ENCODE results near the gene CBFA2T3.

DNA sequence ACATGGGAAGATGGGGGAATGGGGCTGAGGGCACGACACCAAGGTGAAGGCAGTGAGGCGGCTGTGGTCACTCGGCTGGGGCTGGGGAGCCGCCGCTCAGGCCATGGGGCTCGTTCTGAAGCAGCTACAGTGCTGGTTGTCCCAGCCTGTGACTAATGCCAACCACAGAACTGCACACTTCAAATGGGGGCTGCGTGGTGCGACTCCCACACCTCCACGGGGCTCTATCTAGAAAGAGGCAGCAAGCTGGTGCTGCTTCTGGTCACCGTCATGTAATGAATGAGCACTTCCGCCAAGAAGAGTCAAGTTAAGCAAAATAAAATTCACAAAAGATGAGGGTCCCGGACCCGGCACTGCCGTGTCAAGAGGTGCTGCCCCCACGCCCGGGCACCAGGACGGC, 140.2 kb downstream of the CBFA2T3 start:
- TF ChIP-seq, protein P1, sequence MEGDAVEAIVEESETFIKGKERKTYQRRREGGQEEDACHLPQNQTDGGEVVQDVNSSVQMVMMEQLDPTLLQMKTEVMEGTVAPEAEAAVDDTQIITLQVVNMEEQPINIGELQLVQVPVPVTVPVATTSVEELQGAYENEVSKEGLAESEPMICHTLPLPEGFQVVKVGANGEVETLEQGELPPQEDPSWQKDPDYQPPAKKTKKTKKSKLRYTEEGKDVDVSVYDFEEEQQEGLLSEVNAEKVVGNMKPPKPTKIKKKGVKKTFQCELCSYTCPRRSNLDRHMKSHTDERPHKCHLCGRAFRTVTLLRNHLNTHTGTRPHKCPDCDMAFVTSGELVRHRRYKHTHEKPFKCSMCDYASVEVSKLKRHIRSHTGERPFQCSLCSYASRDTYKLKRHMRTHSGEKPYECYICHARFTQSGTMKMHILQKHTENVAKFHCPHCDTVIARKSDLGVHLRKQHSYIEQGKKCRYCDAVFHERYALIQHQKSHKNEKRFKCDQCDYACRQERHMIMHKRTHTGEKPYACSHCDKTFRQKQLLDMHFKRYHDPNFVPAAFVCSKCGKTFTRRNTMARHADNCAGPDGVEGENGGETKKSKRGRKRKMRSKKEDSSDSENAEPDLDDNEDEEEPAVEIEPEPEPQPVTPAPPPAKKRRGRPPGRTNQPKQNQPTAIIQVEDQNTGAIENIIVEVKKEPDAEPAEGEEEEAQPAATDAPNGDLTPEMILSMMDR (IDR thresholded peaks at IDR 0.05; ENCODE audit: borderline replicate concordance, extremely low read depth, low read length, poor library complexity, severe bottlenecking), result no peak
- TF ChIP-seq EZH2 (IDR thresholded peaks at IDR 0.05; ENCODE audit: borderline replicate concordance, low read depth, low read length, severe bottlenecking), result no peak

Measured in DND-41 (cell line).